ENCODE results near the gene DIAPH1. TPM values are rescaled to one million over a fixed set of nuclear protein-coding genes. Genes with fewer than 3 reads are reported as not detected.

The DIAPH1 gene
- total RNA-seq, 1 experiment from 2014 or later = 117 TPM

GRCh38 chr5:141623186-141623585, 4.4 kb upstream of the DIAPH1 start:
- H3K56ac ChIP-seq (ENCODE audit: insufficient read length, low read depth, low read length) = no peak overlapping the region
- H3K27ac ChIP-seq (ENCODE audit: insufficient read length, low read depth, low read length) = no peak overlapping the region
- no peaks in the 10 kb centered on the region for H4K20me1 ChIP-seq (ENCODE audit: control insufficient read depth, insufficient read depth, insufficient read length)
- H3K4me3 Mint-ChIP-seq = peak overlapping the region in 1 of 2 experiments; percentile 54; a peak in 2 of 5 replicates
- H3K14ac ChIP-seq (ENCODE audit: insufficient read depth, low read length) = no peak overlapping the region
- no peaks in the 10 kb centered on the region for H3K23me2 ChIP-seq (ENCODE audit: insufficient read length, low read depth, low read length, poor library complexity, severe bottlenecking)
- H3K4ac ChIP-seq (ENCODE audit: low read depth, low read length) = no peak overlapping the region
- H3K27ac Mint-ChIP-seq = peak overlapping the region; percentile 13 to 68 (median 31); a peak in 4 of 7 replicates
- H3K79me2 ChIP-seq (ENCODE audit: insufficient read depth, low read length) = no peaks in the 10 kb centered on the region
- H3K27me3 ChIP-seq (ENCODE audit: insufficient read depth, low read length) = no peaks in the 10 kb centered on the region
- no peak overlapping the region for H2BK5ac ChIP-seq (ENCODE audit: insufficient read length, low read length)
- no peak overlapping the region for H4K8ac ChIP-seq (replicated peaks; ENCODE audit: insufficient read length, low read depth, low read length)
- H3K36me3 Mint-ChIP-seq (ENCODE audit: insufficient read depth in 1 of 3, low read depth in 3 of 3) = peaks cover 26 to 64% (median 63%) of the 10 kb centered on the region in 3 experiments; a peak in 6 of 7 replicates
- no peak overlapping the region for H2BK20ac ChIP-seq (ENCODE audit: low read depth, low read length, poor library complexity, severe bottlenecking)
- H3K9me3 Mint-ChIP-seq = peaks cover 0 to 2% of the 10 kb centered on the region in 2 experiments; a peak in 1 of 5 replicates
- no peak overlapping the region for H3K4me2 ChIP-seq (ENCODE audit: insufficient read depth, insufficient read length, low read length)
- no peak for DNase-seq
- no peaks in the 10 kb centered on the region for H3K79me1 ChIP-seq (ENCODE audit: insufficient read depth, low read depth, low read length, poor library complexity, severe bottlenecking)
- no peak overlapping the region for H2BK12ac ChIP-seq (ENCODE audit: insufficient read length, low read depth, low read length)
- H2BK120ac ChIP-seq (ENCODE audit: low read depth, low read length, poor library complexity, severe bottlenecking) = no peak overlapping the region
- H4K5ac ChIP-seq (ENCODE audit: insufficient read length, low read depth, low read length) = no peak overlapping the region
- no peak overlapping the region for H2AFZ ChIP-seq (ENCODE audit: low read length)
- H2BK15ac ChIP-seq (ENCODE audit: low read depth, low read length) = no peak overlapping the region
- no peak overlapping the region for H4K91ac ChIP-seq (ENCODE audit: insufficient read length, low read depth, low read length)
- H3K9me3 ChIP-seq (ENCODE audit: control insufficient read depth, low read depth, low read length) = no peaks in the 10 kb centered on the region
- H2AK5ac ChIP-seq (ENCODE audit: insufficient read length, low read length) = no peak overlapping the region
- no peak overlapping the region for H3K23ac ChIP-seq (ENCODE audit: insufficient read length, low read depth, low read length)
- no peaks in the 10 kb centered on the region for H3K4me1 ChIP-seq (ENCODE audit: insufficient read depth, low read length)
- TF ChIP-seq CTCF (conservative IDR thresholded peaks at IDR 0.05) = no peak
- H3K4me1 Mint-ChIP-seq = peaks cover 11 to 13% of the 10 kb centered on the region in 2 experiments
- no peak overlapping the region for H3K9ac ChIP-seq (ENCODE audit: extremely low read depth, insufficient read length, low read length)
- no peak overlapping the region for H3K18ac ChIP-seq (ENCODE audit: insufficient read length, low read depth, low read length)
- no peak overlapping the region for H3T11ph ChIP-seq (ENCODE audit: low read length)
- no peaks in the 10 kb centered on the region for H3K27me3 Mint-ChIP-seq (ENCODE audit: low read depth)

Measured in H9 (cell line).